ENCODE measurements around the gene NUP85.

DNA sequence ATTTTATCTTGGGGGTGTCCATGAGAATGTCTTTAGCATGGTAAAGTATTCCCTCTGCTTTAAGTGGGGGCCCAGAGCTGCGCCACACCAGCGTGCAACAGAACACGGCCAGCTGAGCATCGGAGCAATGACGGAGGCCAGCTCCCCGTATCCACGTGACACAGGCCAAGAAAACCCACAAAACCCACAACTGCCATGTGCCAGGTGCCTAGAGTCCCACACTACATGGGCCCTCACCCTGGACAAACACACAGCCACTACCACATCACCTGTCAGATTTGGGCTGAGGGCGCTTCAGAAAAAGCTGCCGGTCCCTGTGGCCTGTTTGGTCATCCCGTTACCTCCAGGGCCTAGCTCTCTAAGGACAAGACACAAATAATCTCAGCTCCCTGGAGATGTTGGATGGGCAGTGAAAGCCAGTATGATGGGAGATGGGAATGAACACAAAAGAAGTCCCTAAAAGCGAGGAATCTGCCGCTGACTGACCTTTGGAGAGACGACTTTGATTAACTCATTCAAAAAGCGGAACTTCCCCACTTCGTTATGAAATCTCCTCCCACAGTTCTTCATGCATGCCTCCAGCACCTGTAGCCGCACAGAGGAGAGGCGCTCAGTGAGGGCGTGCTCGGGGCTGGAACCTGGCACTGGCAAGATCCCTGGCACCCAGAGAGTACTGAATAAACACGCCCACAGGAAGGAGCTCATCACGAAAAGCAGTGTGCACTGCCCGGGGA lies 38.8 kb downstream of the NUP85 start:
- TF ChIP-seq CTCF (conservative IDR thresholded peaks at IDR 0.05; ENCODE audit: low read depth, low read length), result no peak
- TF ChIP-seq MXI1 (IDR thresholded peaks at IDR 0.05; ENCODE audit: borderline replicate concordance, low read depth, low read length), result no peak
